ENCODE measurements around the gene NUB1.

GRCh38 chr7:151382079-151382885 lies 40.7 kb downstream of the NUB1 start:
- TF ChIP-seq CTCF (IDR thresholded peaks at IDR 0.05) (no peak), POLR2AphosphoS5 (IDR thresholded peaks at IDR 0.05) (no peak), POLR2A (IDR thresholded peaks at IDR 0.05) (no peak), EP300 (IDR thresholded peaks at IDR 0.05) (no peak)
